GM12878 (cell line): ENCODE results near the gene NFE2. TPM values are rescaled to one million over a fixed set of nuclear protein-coding genes. Genes with fewer than 3 reads are reported as not detected.

Source experiments
- ATAC-seq: fragments of 200-7000 bp; cut with Tn5 transposase; 3 replicates; pipeline ENCODE4 v1.9.1; 2020; ENCODE audit warnings: mild to moderate bottlenecking, moderate library complexity
- BruUV-seq: library from RNA; stranded (reverse); fragments of 400-500 nt; replicated peaks from 2 replicates; lab custom pipeline; 2021; lab: Mats Ljungman, UMichigan
- CTCF ChIA-PET: fragments of 300-600 bp; sonication (Branson Sonifier 250); formaldehyde crosslinking; extraction: SDS; loops from one replicate; lab custom pipeline; 2021; ENCODE audit warnings: inconsistent platforms; lab: Yijun Ruan, JAX
- POLR2A ChIA-PET: fragments of 350-600 bp; formaldehyde crosslinking; extraction: SDS; loops from one replicate; lab custom pipeline; 2021; ENCODE audit warnings: inconsistent platforms; lab: Charles Lee
- RAD21 ChIA-PET: fragments of 300-600 bp; sonication (Branson Sonifier 250); formaldehyde crosslinking; loops from one replicate; lab custom pipeline; 2023; ENCODE audit warnings: antibody characterized with exemption; ENCODE audit not compliant: unreplicated experiment; lab: Charles Lee
- SMC1A ChIA-PET: fragments of 300-600 bp; sonication (Branson Sonifier 250); formaldehyde crosslinking; loops from one replicate; lab custom pipeline; 2023; ENCODE audit not compliant: unreplicated experiment, uncharacterized antibody; lab: Charles Lee
- DNase-seq: peaks from one replicate; pipeline ENCODE4 v3.0.0-alpha.2; 2011; ENCODE audit warnings: low read depth, low spot score
- FAIRE-seq: peaks from 3 replicates; lab custom pipeline; 2011; peaks lifted over from hg19 to GRCh38; lab: Jason Lieb, UNC
- H2AFZ ChIP-seq: 2 replicates; pipeline ENCODE4 v1.6.0; 2011; ENCODE audit warnings: low read depth, low read length, control low read depth; ENCODE audit not compliant: control insufficient read depth
- H3K27ac ChIP-seq: 2 replicates; pipeline ENCODE4 v1.5.1; 2011; ENCODE audit warnings: control low read depth; ENCODE audit not compliant: control insufficient read depth, insufficient read depth
- H3K27me3 ChIP-seq, 2 experiments: replicated peaks in 1 of 2; 2 replicates each; pipeline versions ENCODE4 v1.6.0 to v1.6.1; 2011; ENCODE audit warnings: low read length in 1 of 2; ENCODE audit not compliant: control insufficient read depth in 2 of 2, insufficient read depth in 2 of 2
- H3K36me3 ChIP-seq, 2 experiments: 2 replicates each; pipeline ENCODE4 v1.5.1; 2011; ENCODE audit warnings: low read length in 1 of 2; ENCODE audit not compliant: control insufficient read depth in 2 of 2, insufficient read depth in 2 of 2
- H3K4me1 ChIP-seq: 2 replicates; pipeline ENCODE4 v1.6.1; 2011; ENCODE audit warnings: mild to moderate bottlenecking, low read length, moderate library complexity, mixed read lengths; ENCODE audit not compliant: control insufficient read depth, insufficient read depth
- H3K4me2 ChIP-seq: 2 replicates; pipeline ENCODE4 v1.6.0; 2011; ENCODE audit warnings: control low read depth; ENCODE audit not compliant: control insufficient read depth, insufficient read depth
- H3K4me3 ChIP-seq: fragments of 200-600 bp; sonication (generic); 2 replicates; pipeline ENCODE4 v1.5.1; 2016
- H3K79me2 ChIP-seq: 2 replicates; pipeline ENCODE4 v1.6.0; 2011; ENCODE audit warnings: low read length; ENCODE audit not compliant: control insufficient read depth, insufficient read depth
- H3K9ac ChIP-seq: 2 replicates; pipeline ENCODE4 v1.8.0; 2011; ENCODE audit warnings: low read length, control low read depth, mixed read lengths; ENCODE audit not compliant: control insufficient read depth, insufficient read depth
- H3K9me3 ChIP-seq: replicated peaks from 3 replicates; pipeline ENCODE4 v1.5.1; 2011; ENCODE audit warnings: mild to moderate bottlenecking, low read length; ENCODE audit not compliant: control insufficient read depth, insufficient read depth
- H4K20me1 ChIP-seq: 2 replicates; pipeline ENCODE4 v1.6.0; 2011; ENCODE audit not compliant: control insufficient read depth, insufficient read depth
- MAX ChIP-seq: IDR thresholded peaks from 2 replicates; pipeline ENCODE4 v1.6.1; 2012; ENCODE audit warnings: low read depth, low read length, improper control_type of control experiment
- MYB ChIP-seq: fragments of 150-350 bp; IDR thresholded peaks from 2 replicates; pipeline ENCODE4 v1.6.1; 2014; ENCODE audit warnings: mild to moderate bottlenecking, low read depth, low read length, borderline replicate concordance
- WGBS: methylation state at CpG from one replicate; pipeline ENCODE4 v1.1.6; 2016; ENCODE audit warnings: low lambda C conversion rate; ENCODE audit not compliant: insufficient replicate concordance, insufficient coverage; ENCODE audit errors: missing lambda C conversion rate; 5-methylcytosine and 5-hydroxymethylcytosine counted together
- in situ Hi-C: fragments of 300-500 bp; cut with MboI; formaldehyde crosslinking; loops from 9 replicates; pipeline ENCODE4 v1.14.3; 2018; ENCODE audit warnings: mixed read lengths
- intact Hi-C: fragments of 100-400 bp; cut with micrococcal nuclease; formaldehyde crosslinking; loops from one replicate; pipeline ENCODE4 v1.14.2; 2022; ENCODE audit not compliant: unreplicated experiment
- microRNA counts: library from miRNA; unstranded; fragments of <30 nt; microRNA quantifications from one replicate; lab custom pipeline; 2016
- microRNA-seq: library from miRNA; unstranded; fragments of <30 nt; microRNA quantifications from one replicate; pipeline ENCODE4, GENCODE V29; 2018
- polyA plus RNA-seq, 11 experiments: library from polyadenylated mRNA; depleted of rRNA in 4 of 11; unstranded in 6 of 11; stranded (reverse) in 5 of 11; fragments of >200 nt; fragmentation: Nextera tagmentation in 4 of 11; fragmentation: Illumina TruSeq in 1 of 11; extraction: Ambion mirVana in 4 of 11; extraction: Trizol in 1 of 11; gene quantifications; 1 replicate in 1 of 11; 2 replicates in 10 of 11; pipeline versions ENCODE4 v1.2.1 to v1.2.3, GENCODE V29; 2011 to 2016; ENCODE audit warnings: inconsistent platforms in 2 of 11, missing spikeins in 2 of 11, low read depth in 1 of 11
- small RNA-seq: library from RNA; depleted of rRNA; stranded (forward); fragments of <200 nt; gene quantifications from one replicate; pipeline ENCODE3, GENCODE V24; 2014
- total RNA-seq, 4 experiments: library from RNA; depleted of rRNA in 3 of 4; stranded (reverse); fragments of >200 nt in 3 of 4; fragmentation: Illumina TruSeq in 1 of 4; extraction: Trizol in 1 of 4; gene quantifications; 2 replicates each; pipeline versions ENCODE4 v1.2.1 to v1.2.3, GENCODE V29; 2013 to 2021

The NFE2 gene
- total and polyA plus RNA-seq, 10 of the 15 experiments (the other 5 are each of a cell fraction or from before 2014, with no cell fraction given): 0.06 to 0.28 TPM; not detected in 8

GRCh38 chr12:54246011-54246641, 54.7 kb downstream of the NFE2 start:
- 78% methylated on average over 6 of the region's 6 CpGs for WGBS
- ChIA-PET RAD21 (no interaction called here), POLR2A (interaction anchor here (1.3 kb wide), 1 partner anchor 27 kb away, joined by 3 read pairs; no protein-coding TSS in a partner anchor), SMC1A (no interaction called here), CTCF (interaction anchor here (1.3 to 1.8 kb wide), 2 partner anchors 17 to 122 kb away, joined by 3 to 5 read pairs; no protein-coding TSS in a partner anchor)
- no peaks in the 10 kb centered on the region for H4K20me1 ChIP-seq
- no peak for ATAC-seq
- H3K9ac ChIP-seq: no peak overlapping the region
- intact Hi-C loops (no loop called here), in situ Hi-C loops (no loop called here)
- FAIRE-seq: no peak
- H3K4me1 ChIP-seq: peaks cover 9% of the 10 kb centered on the region
- H3K36me3 ChIP-seq: peaks cover 1 to 18% of the 10 kb centered on the region in 2 experiments; a peak in 3 of 4 replicates
- BruUV-seq: no TSS peak
- no peak for TF ChIP-seq MYB
- TF ChIP-seq MAX: no peak
- H2AFZ ChIP-seq: no peak overlapping the region
- no peak for DNase-seq
- H3K27me3 ChIP-seq: no peaks in the 10 kb centered on the region
- H3K4me3 ChIP-seq: no peak overlapping the region
- H3K4me2 ChIP-seq: no peak overlapping the region
- no peaks in the 10 kb centered on the region for H3K79me2 ChIP-seq
- H3K9me3 ChIP-seq: no peaks in the 10 kb centered on the region
- H3K27ac ChIP-seq: no peak overlapping the region

MicroRNA genes within 50 kb of the gene (microRNA counts, 767-probe panel; counts per million panel counts)
- microRNA hsa-miR-148b-3p (lab: Ali Mortazavi, UCI): 3,282 counts per million, percentile 90 among the panel's probes with 10 or more counts

Small RNA genes lying within 50 kb of the gene (microRNA-seq; reads per million reads assigned to microRNA genes)
- 148 reads per million, percentile 78 among the genes with 10 or more reads in this experiment for gene MIR148B

Small RNA genes lying within 50 kb of the gene (small RNA-seq; reads per million reads assigned to genes)
- gene MIR148B (1,239 reads per million, percentile 100 among the genes with 10 or more reads in this experiment), gene RN7SL390P (not detected), gene RN7SL744P (not detected), gene RNU6-950P (not detected)

Other genes starting within 250 kb of the NFE2 start
Only the 7 nearest of the 11 such genes appear.
- 38.7 and 47.3 TPM in 2 replicates for gene SMUG1, start 112.0 kb downstream of the NFE2 start, total RNA-seq (2014; rRNA removed)
- 26.0 and 28.0 TPM in 2 replicates for gene SMUG1, start 112.0 kb downstream of the NFE2 start, total RNA-seq (2014; rRNA removed; fragmentation: Illumina TruSeq; extraction: Trizol)
- 27.4 and 28.2 TPM in 2 replicates for gene SMUG1, start 112.0 kb downstream of the NFE2 start, total RNA-seq (2021)
- 30.0 and 32.4 TPM in 2 replicates for gene SMUG1, start 112.0 kb downstream of the NFE2 start, polyA plus RNA-seq (2011; rRNA removed)
- 13.8 and 24.6 TPM in 2 replicates for gene SMUG1, start 112.0 kb downstream of the NFE2 start, polyA plus RNA-seq (2014; fragmentation: Illumina TruSeq; extraction: Trizol)
- 10 to 100 TPM; 67.5 to 72.4 TPM for gene SMUG1, start 112.0 kb downstream of the NFE2 start, polyA plus RNA-seq (2014; fragmentation: Nextera tagmentation; extraction: Ambion mirVana)
- gene SMUG1, start 112.0 kb downstream of the NFE2 start, polyA plus RNA-seq (2014; rRNA removed): 55.4 and 59.8 TPM in 2 replicates
- gene SMUG1, start 112.0 kb downstream of the NFE2 start, polyA plus RNA-seq (2016; fragmentation: Nextera tagmentation; extraction: Ambion mirVana): 10 to 100 TPM; 37.9 to 38.3 TPM
- 74.4 and 81.4 TPM in 2 replicates for gene CBX5, start 20.9 kb downstream of the NFE2 start, total RNA-seq (2014; rRNA removed)
- gene CBX5, start 20.9 kb downstream of the NFE2 start, total RNA-seq (2014; rRNA removed; fragmentation: Illumina TruSeq; extraction: Trizol): 74.6 and 76.1 TPM in 2 replicates
- 138 TPM in 2 replicates for gene CBX5, start 20.9 kb downstream of the NFE2 start, total RNA-seq (2021)
- gene CBX5, start 20.9 kb downstream of the NFE2 start, polyA plus RNA-seq (2011; rRNA removed): 85.5 and 119 TPM in 2 replicates
- 74.6 and 89.6 TPM in 2 replicates for gene CBX5, start 20.9 kb downstream of the NFE2 start, polyA plus RNA-seq (2014; fragmentation: Illumina TruSeq; extraction: Trizol)
- gene CBX5, start 20.9 kb downstream of the NFE2 start, polyA plus RNA-seq (2014; fragmentation: Nextera tagmentation; extraction: Ambion mirVana): 10 to 100 TPM; 66.9 to 67.1 TPM
- 45.1 and 46.7 TPM in 2 replicates for gene CBX5, start 20.9 kb downstream of the NFE2 start, polyA plus RNA-seq (2014; rRNA removed)
- 10 to 100 TPM; 85.8 to 87.6 TPM for gene CBX5, start 20.9 kb downstream of the NFE2 start, polyA plus RNA-seq (2016; fragmentation: Nextera tagmentation; extraction: Ambion mirVana)
- 630 and 696 TPM in 2 replicates for gene HNRNPA1, start 20.3 kb downstream of the NFE2 start, total RNA-seq (2014; rRNA removed)
- gene HNRNPA1, start 20.3 kb downstream of the NFE2 start, total RNA-seq (2014; rRNA removed; fragmentation: Illumina TruSeq; extraction: Trizol): 1,089 and 1,177 TPM in 2 replicates
- gene HNRNPA1, start 20.3 kb downstream of the NFE2 start, total RNA-seq (2021): 1,668 and 1,698 TPM in 2 replicates
- gene HNRNPA1, start 20.3 kb downstream of the NFE2 start, polyA plus RNA-seq (2011; rRNA removed): 821 and 1,080 TPM in 2 replicates
- gene HNRNPA1, start 20.3 kb downstream of the NFE2 start, polyA plus RNA-seq (2014; fragmentation: Illumina TruSeq; extraction: Trizol): 2,342 and 3,224 TPM in 2 replicates
- gene HNRNPA1, start 20.3 kb downstream of the NFE2 start, polyA plus RNA-seq (2014; fragmentation: Nextera tagmentation; extraction: Ambion mirVana): 1,000 to 10,000 TPM; 1,456 to 1,756 TPM
- 1,665 and 1,714 TPM in 2 replicates for gene HNRNPA1, start 20.3 kb downstream of the NFE2 start, polyA plus RNA-seq (2014; rRNA removed)
- 1,000 to 10,000 TPM; 1,346 to 1,358 TPM for gene HNRNPA1, start 20.3 kb downstream of the NFE2 start, polyA plus RNA-seq (2016; fragmentation: Nextera tagmentation; extraction: Ambion mirVana)
- 112 and 131 TPM in 2 replicates for gene COPZ1, start 24.1 kb upstream of the NFE2 start, total RNA-seq (2014; rRNA removed)
- 128 and 130 TPM in 2 replicates for gene COPZ1, start 24.1 kb upstream of the NFE2 start, total RNA-seq (2014; rRNA removed; fragmentation: Illumina TruSeq; extraction: Trizol)
- gene COPZ1, start 24.1 kb upstream of the NFE2 start, total RNA-seq (2021): 120 and 135 TPM in 2 replicates
- 263 and 302 TPM in 2 replicates for gene COPZ1, start 24.1 kb upstream of the NFE2 start, polyA plus RNA-seq (2011; rRNA removed)
- gene COPZ1, start 24.1 kb upstream of the NFE2 start, polyA plus RNA-seq (2014; fragmentation: Illumina TruSeq; extraction: Trizol): 177 and 205 TPM in 2 replicates
- gene COPZ1, start 24.1 kb upstream of the NFE2 start, polyA plus RNA-seq (2014; fragmentation: Nextera tagmentation; extraction: Ambion mirVana): 100 to 1,000 TPM; 260 to 378 TPM
- 123 and 129 TPM in 2 replicates for gene COPZ1, start 24.1 kb upstream of the NFE2 start, polyA plus RNA-seq (2014; rRNA removed)
- 100 to 1,000 TPM; 192 to 209 TPM for gene COPZ1, start 24.1 kb upstream of the NFE2 start, polyA plus RNA-seq (2016; fragmentation: Nextera tagmentation; extraction: Ambion mirVana)
- gene GPR84, start 63.5 kb upstream of the NFE2 start, total RNA-seq (2014; rRNA removed): 2.4 and 3.4 TPM in 2 replicates
- 1.9 and 2.0 TPM in 2 replicates for gene GPR84, start 63.5 kb upstream of the NFE2 start, total RNA-seq (2014; rRNA removed; fragmentation: Illumina TruSeq; extraction: Trizol)
- gene GPR84, start 63.5 kb upstream of the NFE2 start, total RNA-seq (2021): 3.7 and 4.0 TPM in 2 replicates
- gene GPR84, start 63.5 kb upstream of the NFE2 start, polyA plus RNA-seq (2011; rRNA removed): 0.12 and 0.37 TPM in 2 replicates
- 1.6 and 4.1 TPM in 2 replicates for gene GPR84, start 63.5 kb upstream of the NFE2 start, polyA plus RNA-seq (2014; fragmentation: Illumina TruSeq; extraction: Trizol)
- gene GPR84, start 63.5 kb upstream of the NFE2 start, polyA plus RNA-seq (2014; fragmentation: Nextera tagmentation; extraction: Ambion mirVana): 1 to 10 TPM; 2.1 to 4.7 TPM
- gene GPR84, start 63.5 kb upstream of the NFE2 start, polyA plus RNA-seq (2014; rRNA removed): 2.4 and 3.2 TPM in 2 replicates
- 1 to 10 TPM; 2.7 to 4.0 TPM for gene GPR84, start 63.5 kb upstream of the NFE2 start, polyA plus RNA-seq (2016; fragmentation: Nextera tagmentation; extraction: Ambion mirVana)
- 1.8 and 1.9 TPM in 2 replicates for gene ZNF385A, start 83.7 kb upstream of the NFE2 start, total RNA-seq (2014; rRNA removed)
- 1.2 and 1.3 TPM in 2 replicates for gene ZNF385A, start 83.7 kb upstream of the NFE2 start, total RNA-seq (2014; rRNA removed; fragmentation: Illumina TruSeq; extraction: Trizol)
- gene ZNF385A, start 83.7 kb upstream of the NFE2 start, total RNA-seq (2021): 23.3 and 23.5 TPM in 2 replicates
- 0.24 and 2.0 TPM in 2 replicates for gene ZNF385A, start 83.7 kb upstream of the NFE2 start, polyA plus RNA-seq (2011; rRNA removed)
- gene ZNF385A, start 83.7 kb upstream of the NFE2 start, polyA plus RNA-seq (2014; fragmentation: Illumina TruSeq; extraction: Trizol): 4.6 and 10.4 TPM in 2 replicates
- under 1 TPM; 0.26 to 0.62 TPM for gene ZNF385A, start 83.7 kb upstream of the NFE2 start, polyA plus RNA-seq (2014; fragmentation: Nextera tagmentation; extraction: Ambion mirVana)
- 7.7 and 10.8 TPM in 2 replicates for gene ZNF385A, start 83.7 kb upstream of the NFE2 start, polyA plus RNA-seq (2014; rRNA removed)
- gene ZNF385A, start 83.7 kb upstream of the NFE2 start, polyA plus RNA-seq (2016; fragmentation: Nextera tagmentation; extraction: Ambion mirVana): 10 to 100 TPM; 24.6 to 26.1 TPM
- 0.73 and 0.98 TPM in 2 replicates for gene ITGA5, start 118.3 kb upstream of the NFE2 start, total RNA-seq (2014; rRNA removed)
- 0.41 and 0.58 TPM in 2 replicates for gene ITGA5, start 118.3 kb upstream of the NFE2 start, total RNA-seq (2014; rRNA removed; fragmentation: Illumina TruSeq; extraction: Trizol)
- gene ITGA5, start 118.3 kb upstream of the NFE2 start, total RNA-seq (2021): 1.2 and 1.5 TPM in 2 replicates
- gene ITGA5, start 118.3 kb upstream of the NFE2 start, polyA plus RNA-seq (2011; rRNA removed): 13.9 and 22.5 TPM in 2 replicates
- 0.90 and 1.3 TPM in 2 replicates for gene ITGA5, start 118.3 kb upstream of the NFE2 start, polyA plus RNA-seq (2014; fragmentation: Illumina TruSeq; extraction: Trizol)
- under 1 TPM; 0.15 to 0.31 TPM for gene ITGA5, start 118.3 kb upstream of the NFE2 start, polyA plus RNA-seq (2014; fragmentation: Nextera tagmentation; extraction: Ambion mirVana)
- 0.49 and 0.64 TPM in 2 replicates for gene ITGA5, start 118.3 kb upstream of the NFE2 start, polyA plus RNA-seq (2014; rRNA removed)
- under 1 TPM; 0.23 to 0.35 TPM for gene ITGA5, start 118.3 kb upstream of the NFE2 start, polyA plus RNA-seq (2016; fragmentation: Nextera tagmentation; extraction: Ambion mirVana)